Glomerular visceral epithelial cell (primary cell): ENCODE data around the gene CHN1.

Experiments
- DNase-seq: peaks from one replicate; pipeline ENCODE4 v3.0.0-alpha.2; 2016; ENCODE audit errors: extremely low spot score

The CHN1 gene

GRCh38 chr2:174924061-174924693, 81.0 kb downstream of the CHN1 start:
- no peak for DNase-seq

GRCh38 chr2:174919947-174920595, 85.1 kb downstream of the CHN1 start:
- DNase-seq, result no peak

GRCh38 chr2:174918886-174919526, 86.2 kb downstream of the CHN1 start:
- DNase-seq, result no peak

- DNase-seq, result no peak
Measured at GRCh38 chr2:174916270-174916930, 88.8 kb downstream of the CHN1 start.

GRCh38 chr2:174914853-174915760, 90.1 kb downstream of the CHN1 start:
- DNase-seq, result no peak

- no peak for DNase-seq
Measured at GRCh38 chr2:174908284-174908683, 96.9 kb downstream of the CHN1 start.

GRCh38 chr2:174903264-174903556, 102.0 kb downstream of the CHN1 start:
- no peak for DNase-seq

- no peak for DNase-seq
Measured at GRCh38 chr2:174902506-174903263, 102.5 kb downstream of the CHN1 start.

- DNase-seq, result no peak
Measured at GRCh38 chr2:174901075-174901474, 104.1 kb downstream of the CHN1 start.

- no peak for DNase-seq
Measured at GRCh38 chr2:174897286-174897685, 107.9 kb downstream of the CHN1 start.

- no peak for DNase-seq
Measured at GRCh38 chr2:174893018-174893417, 112.2 kb downstream of the CHN1 start.

GRCh38 chr2:174892546-174892945, 112.6 kb downstream of the CHN1 start:
- DNase-seq, result no peak

- no peak for DNase-seq
Measured at GRCh38 chr2:174888646-174889271, 116.4 kb downstream of the CHN1 start.

- no peak for DNase-seq
Measured at GRCh38 chr2:174888146-174888545, 117.0 kb downstream of the CHN1 start.

- DNase-seq, result no peak
Measured at GRCh38 chr2:174882416-174882815, 122.8 kb downstream of the CHN1 start.

- DNase-seq, result no peak
Measured at GRCh38 chr2:174881678-174882077, 123.5 kb downstream of the CHN1 start.

- peak; percentile 26 for DNase-seq
Measured at GRCh38 chr2:174878537-174879147, 126.5 kb downstream of the CHN1 start.

- no peak for DNase-seq
Measured at GRCh38 chr2:174877751-174878150, 127.4 kb downstream of the CHN1 start.

GRCh38 chr2:174877301-174877700, 127.9 kb downstream of the CHN1 start:
- DNase-seq, result no peak

GRCh38 chr2:174874085-174874484, 131.1 kb downstream of the CHN1 start:
- no peak for DNase-seq
